Measurements from ENCODE around the gene ZNF106.

Gene ZNF106

DNA sequence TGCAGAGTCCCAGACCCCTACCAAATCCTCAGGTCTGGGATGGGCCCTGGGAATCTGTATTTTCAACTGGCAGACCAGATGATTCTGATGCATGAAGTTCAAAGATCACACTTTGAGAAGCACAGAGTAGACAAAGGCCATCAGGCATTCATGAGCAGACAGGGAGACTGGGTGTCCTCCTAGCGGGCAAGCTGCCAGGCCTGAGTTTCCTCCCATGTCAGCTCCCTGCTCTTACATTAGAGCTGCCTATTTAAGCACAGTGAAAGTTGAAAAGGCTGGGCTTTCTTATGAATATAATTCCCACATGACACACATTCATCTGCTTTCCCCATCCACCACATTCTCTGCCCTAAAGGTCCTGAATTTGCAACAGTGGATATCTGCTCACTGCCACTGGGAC, 117.7 kb downstream of the ZNF106 start:
- no peak for DNase-seq (ENCODE audit: low read depth in 2 of 2, low spot score in 1 of 2)

DNA sequence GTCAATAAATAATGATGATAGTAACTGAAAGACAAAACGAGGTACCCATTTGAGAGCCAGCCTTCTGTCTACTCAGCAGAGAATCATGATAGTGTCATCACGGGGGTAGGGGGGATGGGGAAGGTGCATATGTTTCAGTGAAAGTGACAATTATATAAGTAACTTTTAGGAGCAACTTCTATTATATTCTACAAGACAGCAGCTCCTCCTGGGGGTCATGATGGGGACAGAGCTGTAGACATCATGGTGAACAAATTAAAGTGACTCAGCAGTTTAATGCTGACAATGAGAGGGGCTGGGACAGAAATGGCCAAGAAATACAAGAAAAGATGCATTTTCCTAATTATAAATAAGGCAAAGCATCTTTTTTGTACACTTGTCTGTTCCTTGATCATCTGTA, 119.8 kb downstream of the ZNF106 start:
- no peak for DNase-seq (ENCODE audit: low read depth in 2 of 2, low spot score in 1 of 2)

DNA sequence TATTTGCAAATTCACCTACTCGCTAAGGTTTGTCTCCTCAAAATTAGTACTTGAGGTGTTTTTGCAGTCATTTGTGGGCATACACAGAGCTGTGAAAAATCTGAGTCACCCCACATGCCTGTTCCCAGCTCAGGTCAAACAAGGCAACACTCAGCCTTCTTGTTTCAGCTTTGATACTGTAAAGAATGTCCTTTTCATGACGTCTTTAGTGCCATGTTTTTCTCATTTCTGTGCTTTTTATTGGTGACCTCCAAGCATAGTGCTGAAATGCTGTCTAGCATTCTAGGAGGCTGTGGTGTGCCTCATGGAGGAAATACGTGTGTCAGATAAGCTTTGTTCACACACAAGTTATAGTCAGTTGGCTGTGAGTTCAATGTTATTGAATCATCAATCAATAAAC, 122.8 kb downstream of the ZNF106 start:
- DNase-seq (ENCODE audit: low read depth in 2 of 2, low spot score in 1 of 2) = no peak

DNA sequence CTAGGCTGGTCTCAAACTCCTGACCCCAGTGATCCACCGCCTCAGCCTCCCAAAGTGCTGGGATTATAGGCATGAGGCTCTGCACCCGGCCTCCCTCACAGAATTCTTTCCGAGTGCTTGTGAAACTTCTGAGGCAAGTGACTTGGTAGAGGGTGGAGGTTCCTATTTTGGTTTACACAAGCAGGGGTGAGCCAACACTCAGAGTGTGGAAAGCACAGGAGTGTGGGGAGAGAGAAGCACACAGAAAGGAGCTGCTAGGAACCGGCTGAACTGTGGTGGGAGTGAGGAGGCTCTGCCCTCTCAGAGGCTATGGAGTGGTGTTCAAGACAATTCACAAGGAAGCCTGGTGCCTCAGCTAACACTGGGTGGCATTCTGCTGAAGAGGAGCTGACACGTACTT, 123.9 kb downstream of the ZNF106 start:
- no peak for DNase-seq (ENCODE audit: low read depth in 2 of 2, low spot score in 1 of 2)

DNA sequence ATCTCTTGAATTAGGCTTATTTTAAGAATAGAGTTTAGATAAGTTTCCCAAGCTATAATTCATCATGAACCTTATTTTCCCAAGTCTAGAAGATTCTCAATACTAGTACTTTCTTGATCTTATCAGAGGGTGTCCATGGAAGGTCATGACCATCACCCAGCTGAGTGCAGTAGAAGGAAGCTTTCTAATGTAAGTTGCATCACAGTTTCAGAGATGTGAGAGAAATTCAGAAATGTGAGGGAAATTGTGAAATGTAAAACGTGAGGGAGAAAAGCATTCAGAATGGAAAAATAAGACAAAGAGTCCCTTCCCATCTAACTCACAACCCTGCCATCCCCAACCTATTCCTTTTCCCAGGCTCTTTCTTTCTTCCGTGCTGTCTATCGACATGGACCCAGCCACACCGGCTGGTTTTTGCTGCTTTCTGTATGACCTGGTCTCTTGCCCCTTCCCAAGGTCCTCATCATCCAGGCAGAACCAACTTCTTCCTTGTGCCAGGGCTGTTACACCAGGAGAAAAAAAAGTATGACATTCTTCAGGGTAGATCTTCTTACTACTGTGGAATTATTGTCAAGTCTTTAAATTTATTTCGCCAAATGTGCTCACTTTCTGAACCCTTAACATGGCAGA, 124.9 kb downstream of the ZNF106 start:
- DNase-seq (ENCODE audit: low read depth in 2 of 2, low spot score in 1 of 2) = no peak

DNA sequence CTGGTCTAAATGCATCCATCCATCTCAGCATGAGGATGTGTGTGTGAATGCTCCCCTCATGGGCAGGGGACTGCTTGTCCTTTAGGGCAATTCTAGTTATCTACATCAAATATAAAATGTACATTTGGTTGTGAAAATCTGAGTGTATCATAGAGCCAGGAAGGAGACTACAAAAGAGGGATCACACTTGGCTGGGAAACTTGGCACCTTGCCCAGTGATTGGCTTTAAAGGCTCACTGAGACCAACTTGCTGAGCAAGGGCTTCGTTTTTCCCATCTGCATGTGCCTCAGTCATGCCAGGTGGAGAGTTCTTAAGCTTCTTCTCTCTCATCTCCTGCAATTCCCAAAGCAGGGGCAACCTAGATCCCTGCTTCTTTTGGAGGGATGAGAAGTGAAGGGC, 126.4 kb downstream of the ZNF106 start:
- no peak for DNase-seq (ENCODE audit: low read depth in 2 of 2, low spot score in 1 of 2)

DNA sequence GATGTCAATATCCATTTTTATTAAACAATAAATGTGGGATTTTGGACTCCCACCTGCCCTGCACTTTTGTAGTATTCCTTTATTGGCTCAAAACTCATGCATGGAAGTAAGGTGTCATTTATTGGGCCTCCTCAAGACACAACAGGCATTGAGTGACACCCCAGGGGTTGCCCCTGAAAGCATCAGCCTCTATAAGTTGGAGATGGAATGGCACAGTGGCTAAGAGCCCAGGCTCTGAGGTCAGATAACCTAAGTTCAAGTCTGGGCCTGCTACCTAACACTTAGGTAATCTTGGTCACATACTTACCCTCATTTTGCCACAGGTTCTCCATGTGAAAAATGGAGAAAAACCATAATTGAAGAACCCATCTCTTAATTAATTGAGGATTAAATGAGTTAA, 127.0 kb downstream of the ZNF106 start:
- DNase-seq (ENCODE audit: low read depth in 2 of 2, low spot score in 1 of 2) = no peak

DNA sequence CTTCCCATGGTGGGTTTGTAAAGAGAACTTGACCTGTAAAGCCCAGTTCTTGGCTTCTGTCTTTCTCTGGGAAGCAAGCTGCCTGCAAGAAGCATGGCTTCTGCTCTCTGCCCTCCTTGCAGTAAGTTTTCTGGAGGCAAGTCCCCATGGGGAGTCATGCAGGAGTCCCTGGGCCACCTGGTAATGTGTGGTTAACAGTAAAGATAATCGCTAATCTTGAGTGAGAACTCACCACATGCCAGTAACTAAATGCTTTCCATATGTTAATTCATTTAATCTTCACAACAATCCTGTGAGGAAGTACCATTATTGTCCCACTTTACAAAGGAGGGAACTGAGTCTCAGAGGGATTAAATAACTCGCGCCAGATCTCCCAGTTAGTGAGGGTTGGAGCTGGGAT, 127.5 kb downstream of the ZNF106 start:
- no peak for DNase-seq (ENCODE audit: low read depth in 2 of 2, low spot score in 1 of 2)

All from stimulated activated CD8-positive, alpha-beta memory T cell treated with anti-CD3 and anti-CD28 coated beads, Interleukin-4, amount 100 ng/mL, for 4 hours (primary cell).